Liver (tissue), 2 donors: ENCODE measurements around the gene EHF.

Experiments used
- CTCF ChIP-seq: fragments of 150-350 bp; IDR thresholded peaks from 2 replicates; pipeline ENCODE4 v1.5.1; 2017; ENCODE audit warnings: improper control_type of control experiment, low read depth, low read length; ENCODE audit not compliant: missing input control
- FOXA1 ChIP-seq: IDR thresholded peaks from 2 replicates; pipeline ENCODE4 v1.6.1; 2016; ENCODE audit warnings: antibody characterized with exemption
- YY1 ChIP-seq: IDR thresholded peaks from 2 replicates; pipeline ENCODE4 v1.6.1; 2016; ENCODE audit warnings: antibody characterized with exemption, mild to moderate bottlenecking
- TF ChIP-seq, protein P1 (sequence below): IDR thresholded peaks from 2 replicates; pipeline ENCODE4 v1.6.1; 2016; ENCODE audit warnings: antibody characterized with exemption, mild to moderate bottlenecking
- donor health status: healthy.

GRCh38 chr11:34644669-34645406 is 23.9 kb downstream of the EHF start:
- TF ChIP-seq, protein P1, sequence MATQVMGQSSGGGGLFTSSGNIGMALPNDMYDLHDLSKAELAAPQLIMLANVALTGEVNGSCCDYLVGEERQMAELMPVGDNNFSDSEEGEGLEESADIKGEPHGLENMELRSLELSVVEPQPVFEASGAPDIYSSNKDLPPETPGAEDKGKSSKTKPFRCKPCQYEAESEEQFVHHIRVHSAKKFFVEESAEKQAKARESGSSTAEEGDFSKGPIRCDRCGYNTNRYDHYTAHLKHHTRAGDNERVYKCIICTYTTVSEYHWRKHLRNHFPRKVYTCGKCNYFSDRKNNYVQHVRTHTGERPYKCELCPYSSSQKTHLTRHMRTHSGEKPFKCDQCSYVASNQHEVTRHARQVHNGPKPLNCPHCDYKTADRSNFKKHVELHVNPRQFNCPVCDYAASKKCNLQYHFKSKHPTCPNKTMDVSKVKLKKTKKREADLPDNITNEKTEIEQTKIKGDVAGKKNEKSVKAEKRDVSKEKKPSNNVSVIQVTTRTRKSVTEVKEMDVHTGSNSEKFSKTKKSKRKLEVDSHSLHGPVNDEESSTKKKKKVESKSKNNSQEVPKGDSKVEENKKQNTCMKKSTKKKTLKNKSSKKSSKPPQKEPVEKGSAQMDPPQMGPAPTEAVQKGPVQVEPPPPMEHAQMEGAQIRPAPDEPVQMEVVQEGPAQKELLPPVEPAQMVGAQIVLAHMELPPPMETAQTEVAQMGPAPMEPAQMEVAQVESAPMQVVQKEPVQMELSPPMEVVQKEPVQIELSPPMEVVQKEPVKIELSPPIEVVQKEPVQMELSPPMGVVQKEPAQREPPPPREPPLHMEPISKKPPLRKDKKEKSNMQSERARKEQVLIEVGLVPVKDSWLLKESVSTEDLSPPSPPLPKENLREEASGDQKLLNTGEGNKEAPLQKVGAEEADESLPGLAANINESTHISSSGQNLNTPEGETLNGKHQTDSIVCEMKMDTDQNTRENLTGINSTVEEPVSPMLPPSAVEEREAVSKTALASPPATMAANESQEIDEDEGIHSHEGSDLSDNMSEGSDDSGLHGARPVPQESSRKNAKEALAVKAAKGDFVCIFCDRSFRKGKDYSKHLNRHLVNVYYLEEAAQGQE: no peak
- TF ChIP-seq FOXA1 (no peak), YY1 (no peak), CTCF (no peak)
